NCI-H2227 (cell line): Measurements from ENCODE around the gene FFAR2.
A peak's percentile ranks its signal among the peaks of the same experiment; 100 is the strongest.
"Not testable (repeated sequence)": the region's sequence is repeated elsewhere in the genome, so short reads cannot be mapped to it uniquely, and the experiment has no call there.

Experiments used
- DNase-seq: peaks from one replicate; lab custom pipeline; 2025; ENCODE audit not compliant: unreplicated experiment; lab: John Stamatoyannopoulos, UW

FFAR2 gene

DNA sequence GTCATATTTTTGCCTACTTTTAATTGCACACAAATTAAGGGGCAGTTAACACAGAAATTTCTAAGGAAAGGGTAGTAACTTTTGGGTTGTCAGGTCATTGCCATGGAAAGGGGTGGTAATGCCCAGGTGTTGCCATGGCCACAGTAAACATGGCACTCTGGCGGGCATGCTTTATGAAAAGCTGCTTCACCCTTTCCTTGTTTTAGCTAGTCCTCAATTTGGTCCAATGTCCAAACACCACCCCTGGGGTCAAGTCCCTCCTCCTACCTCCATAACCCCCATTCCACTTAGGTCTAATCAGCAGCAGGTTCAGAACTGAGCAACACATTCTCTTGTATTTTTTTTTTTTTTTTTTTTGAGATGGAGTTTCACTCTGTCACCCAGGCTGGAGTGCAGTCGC, 6.6 kb downstream of the FFAR2 start:
- no peak for DNase-seq

DNA sequence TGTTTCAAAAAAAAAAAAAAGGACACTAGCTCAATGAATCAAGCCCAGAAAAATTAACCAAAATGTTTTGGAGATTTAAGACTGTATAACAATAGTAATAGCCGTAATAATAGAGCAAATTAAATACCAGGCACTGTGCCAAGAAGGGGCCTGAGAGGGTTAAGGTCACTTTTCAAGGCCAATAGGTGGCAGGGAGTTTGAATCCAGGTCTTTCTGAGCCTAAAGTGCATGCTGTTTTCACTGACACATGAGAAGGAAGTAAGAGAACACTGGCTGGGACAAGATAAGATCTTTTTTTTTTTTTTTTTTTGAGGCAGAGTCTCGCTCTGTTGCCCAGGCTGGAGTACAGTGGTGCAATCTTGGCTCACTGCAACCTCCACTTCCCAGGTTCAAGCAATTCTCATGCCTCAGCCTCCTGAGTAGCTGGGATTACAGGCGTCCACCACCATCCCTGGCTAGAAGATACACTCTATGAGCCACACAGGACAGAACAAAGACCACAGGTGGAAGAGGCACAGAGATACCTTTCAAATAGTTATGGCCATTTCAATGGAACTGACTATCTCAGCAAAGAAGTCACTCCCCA, 7.7 kb downstream of the FFAR2 start:
- DNase-seq = no peak

DNA sequence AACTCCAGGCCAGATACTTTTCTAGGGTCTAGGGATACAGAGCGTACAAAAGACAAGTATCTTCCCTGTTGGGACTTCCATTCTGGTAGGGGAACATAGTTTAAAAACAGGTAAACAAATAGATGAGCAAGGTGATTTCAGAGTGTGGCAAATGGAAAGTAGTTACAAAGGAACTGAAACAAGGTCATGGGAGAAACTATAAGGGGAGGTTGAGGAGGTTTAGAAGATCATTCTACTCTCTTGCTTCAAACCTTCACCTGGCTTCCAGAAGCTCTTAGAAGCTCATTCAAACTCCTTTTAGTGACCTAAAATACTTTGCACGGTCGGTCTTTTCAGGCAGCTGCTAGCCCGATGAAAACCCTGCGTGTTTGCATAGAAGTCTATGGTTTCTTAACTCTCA, 9.1 kb downstream of the FFAR2 start:
- no peak for DNase-seq

GRCh38 chr19:35458192-35458591, 10.1 kb downstream of the FFAR2 start:
- DNase-seq = no peak

GRCh38 chr19:35458731-35459391, 10.8 kb downstream of the FFAR2 start:
- DNase-seq = no peak

- DNase-seq = no peak
These were observed 11.5 kb downstream of the FFAR2 start for GRCh38 chr19:35459414-35460082.

GRCh38 chr19:35460608-35461007, 12.6 kb downstream of the FFAR2 start:
- DNase-seq = no peak

- DNase-seq = no peak
These were observed 13.0 kb downstream of the FFAR2 start for GRCh38 chr19:35461060-35461459.

DNA sequence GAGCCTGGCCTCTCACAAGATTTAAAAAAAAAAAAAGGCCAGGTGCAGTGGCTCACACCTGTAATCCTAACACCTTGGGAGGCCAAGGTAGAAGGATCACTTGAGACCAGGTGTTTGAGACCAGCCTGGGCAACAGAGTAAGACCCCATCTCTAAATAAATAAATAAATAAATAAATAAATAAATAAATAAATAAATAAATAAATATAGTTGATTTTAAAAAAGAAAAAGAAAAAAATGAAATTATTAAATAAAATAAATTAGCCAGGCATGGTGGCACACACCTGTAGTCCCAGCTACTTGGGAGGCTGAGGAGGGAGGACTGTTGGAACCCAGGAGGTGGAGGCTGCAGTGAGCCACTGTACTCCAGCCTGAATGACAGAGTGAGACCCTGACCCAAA, 13.7 kb downstream of the FFAR2 start:
- not testable (repeated sequence) for DNase-seq

- DNase-seq = peak; percentile 79
These were observed 14.5 kb downstream of the FFAR2 start for GRCh38 chr19:35462476-35462953.

DNA sequence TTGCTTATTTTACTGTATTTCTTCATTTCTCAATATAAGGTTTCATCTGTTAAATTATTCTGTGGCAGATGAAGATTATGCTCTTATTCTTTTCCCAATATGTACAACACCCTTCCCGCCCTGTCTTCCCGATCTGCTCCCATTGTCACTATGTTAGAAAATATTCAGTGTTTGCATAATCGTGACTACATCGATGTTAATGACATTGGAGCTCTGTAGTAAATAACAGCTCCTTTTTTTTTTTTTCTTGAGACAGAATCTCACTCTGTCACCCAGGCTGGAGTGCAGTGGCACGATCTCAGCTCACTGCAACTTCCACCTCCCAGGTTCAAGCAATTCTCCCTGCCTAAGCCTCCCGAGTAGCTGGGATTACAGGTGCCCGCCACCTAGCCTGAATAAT, 14.9 kb downstream of the FFAR2 start:
- not testable (repeated sequence) for DNase-seq

DNA sequence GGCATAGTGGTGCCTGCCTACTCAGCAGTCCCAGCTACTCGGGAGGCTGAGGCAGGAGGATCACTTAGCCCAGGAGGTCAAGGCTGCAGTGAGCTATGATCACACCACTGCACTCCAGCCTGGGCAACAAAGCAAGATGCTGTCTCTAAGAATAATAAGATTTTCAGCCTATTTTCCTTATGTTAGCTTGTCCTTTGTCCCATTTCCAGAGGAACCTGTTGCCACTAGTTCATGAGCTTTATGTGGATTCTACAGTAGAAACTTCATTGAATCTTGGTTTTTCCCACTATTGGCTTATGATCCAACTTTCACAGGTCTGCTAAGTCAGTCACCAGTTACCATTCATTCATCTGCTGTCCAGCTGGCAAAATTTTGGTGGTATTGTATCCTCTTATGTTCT, 18.2 kb downstream of the FFAR2 start:
- no peak for DNase-seq

GRCh38 chr19:35468637-35469036, 20.6 kb downstream of the FFAR2 start:
- peak; percentile 75 for DNase-seq

- no peak for DNase-seq
These were observed 22.1 kb downstream of the FFAR2 start for GRCh38 chr19:35470128-35470527.

DNA sequence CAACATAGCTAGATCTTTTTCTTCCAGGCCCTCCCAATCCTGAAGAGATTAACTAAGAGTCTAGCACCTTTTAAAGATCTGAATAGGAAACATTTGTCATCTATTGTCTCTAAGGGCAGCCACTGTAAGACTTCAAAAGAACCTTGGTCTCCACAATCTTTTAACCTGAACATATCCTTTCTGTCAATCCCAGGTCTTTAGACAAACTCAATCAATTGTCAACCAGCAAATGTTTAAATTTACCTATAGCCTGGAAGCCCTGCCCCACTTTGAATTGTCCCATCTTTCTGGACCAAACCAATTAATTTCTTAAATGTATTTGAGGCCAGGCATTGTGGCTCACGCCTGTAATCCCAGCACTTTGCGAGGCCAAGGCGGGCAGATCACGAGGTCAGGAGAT, 23.0 kb downstream of the FFAR2 start:
- DNase-seq = not testable (repeated sequence)

DNA sequence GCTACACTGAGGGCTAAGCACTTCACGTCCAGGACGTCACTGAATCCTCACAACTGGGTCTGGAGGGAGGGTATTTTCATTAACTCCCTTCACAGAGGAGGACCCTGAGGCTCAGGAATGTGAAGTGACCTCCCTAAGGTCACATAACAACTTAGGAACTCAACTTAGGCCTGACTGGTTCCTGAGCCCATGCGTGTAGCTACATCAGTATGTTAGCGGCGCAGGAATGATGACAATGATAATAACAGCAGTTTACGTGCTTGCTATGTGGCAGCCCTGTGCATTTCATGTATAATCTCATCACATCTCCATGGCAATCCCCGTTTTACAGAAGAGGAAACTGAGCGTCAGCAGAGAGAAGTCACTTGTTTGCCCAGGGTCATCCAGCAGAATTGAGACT, 23.9 kb downstream of the FFAR2 start:
- DNase-seq = no peak

GRCh38 chr19:35474104-35474503, 26.0 kb downstream of the FFAR2 start:
- DNase-seq = no peak

DNA sequence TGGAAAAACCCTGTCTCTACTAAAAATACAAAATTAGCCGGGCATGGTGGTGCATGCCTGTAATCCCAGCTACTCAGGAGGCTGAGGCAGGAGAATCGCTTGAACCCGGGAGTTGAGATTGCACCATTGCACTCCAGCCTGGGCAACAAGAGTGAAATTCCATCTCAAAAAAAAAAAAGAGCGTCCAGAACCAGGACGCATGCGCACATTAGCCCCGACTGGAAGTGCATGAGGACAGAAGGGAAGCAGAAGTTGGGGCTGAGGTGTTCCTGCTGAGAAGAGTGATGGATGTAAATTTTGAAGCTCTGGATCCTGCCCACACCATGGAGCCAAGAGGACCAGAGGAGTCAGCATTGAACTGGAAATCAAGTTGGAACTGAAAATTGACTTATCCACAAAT, 26.5 kb downstream of the FFAR2 start:
- not testable (repeated sequence) for DNase-seq

GRCh38 chr19:35476149-35476548, 28.1 kb downstream of the FFAR2 start:
- no peak for DNase-seq

DNA sequence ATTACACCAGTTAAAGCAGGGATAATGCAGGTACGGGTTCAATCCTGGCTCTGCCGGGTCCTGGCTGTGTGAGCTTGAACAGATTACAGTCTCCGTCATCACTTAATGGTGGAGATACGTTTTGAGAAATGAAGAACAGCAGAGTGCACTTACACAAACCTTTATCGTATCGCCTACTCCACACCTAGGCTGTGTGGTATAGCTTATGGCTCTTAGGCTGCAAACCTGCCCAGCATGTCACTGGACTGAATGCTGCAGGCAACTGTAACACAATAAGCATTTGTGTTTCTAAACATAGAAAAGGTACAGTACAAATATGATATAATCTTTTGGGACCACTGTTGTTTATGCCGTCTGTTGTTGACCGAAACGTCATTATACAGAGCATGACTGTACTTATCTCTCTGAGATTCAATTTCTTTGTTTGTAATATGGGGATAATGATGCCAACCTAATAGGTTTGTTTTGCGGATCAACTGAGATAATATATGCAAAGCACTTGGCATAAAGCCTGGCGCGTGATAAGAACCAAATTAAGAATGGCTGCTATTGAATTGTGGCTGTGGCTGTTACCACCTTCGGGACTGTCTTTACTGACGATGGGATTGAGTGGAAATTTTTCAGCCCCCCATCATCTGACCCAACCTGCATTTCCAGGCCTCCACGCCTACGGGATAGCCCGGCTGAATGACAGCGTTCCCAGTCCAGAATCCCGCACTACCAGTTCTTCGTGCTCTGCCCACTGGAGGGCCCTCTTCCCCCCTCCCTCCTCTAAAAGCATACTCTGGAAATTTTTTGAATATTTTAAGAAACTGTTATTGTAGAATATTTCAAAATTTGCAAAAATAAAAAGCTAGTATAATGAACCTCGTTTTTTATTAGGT, 31.0 kb downstream of the FFAR2 start:
- DNase-seq = no peak

- no peak for DNase-seq
These were observed 35.0 kb downstream of the FFAR2 start for GRCh38 chr19:35483089-35483488.
